ENCODE data around the gene MAP4K3.

Gene MAP4K3

DNA sequence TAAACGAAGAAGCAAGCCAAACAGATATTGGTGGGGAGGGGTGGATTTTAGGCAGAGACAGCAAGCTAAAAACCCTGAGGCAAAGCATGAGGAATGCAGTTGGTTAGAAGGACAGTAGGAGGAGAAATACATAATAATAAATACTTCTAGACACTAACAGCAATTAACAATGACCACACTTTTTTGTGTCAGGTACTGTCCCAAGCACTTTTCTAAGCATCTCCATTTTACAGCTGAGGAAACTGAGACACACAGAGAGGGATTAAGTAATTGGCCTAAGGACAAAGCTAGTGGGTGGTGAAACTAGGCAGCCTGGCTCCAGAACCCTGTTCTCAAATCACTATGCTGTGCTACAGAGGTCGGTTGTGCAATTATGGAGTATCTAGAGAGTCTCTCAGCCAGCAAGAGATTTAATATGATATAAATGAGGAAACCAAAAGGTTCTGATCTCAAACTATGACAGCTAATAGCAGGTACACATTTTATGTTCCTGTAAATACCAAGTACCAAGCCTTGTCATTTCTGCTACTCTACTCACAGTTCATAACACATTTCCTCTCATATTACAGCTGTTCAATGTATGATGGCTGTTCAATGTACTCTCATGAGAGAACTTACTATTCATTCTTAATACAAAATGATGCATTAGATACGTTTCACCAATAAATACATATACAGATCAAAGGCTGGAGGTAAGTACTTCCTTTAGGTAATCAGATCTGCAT is 5.3 kb downstream of the MAP4K3 start:
- H3K4me3 Mint-ChIP-seq, result no peak overlapping the region
- ATAC-seq (peak; percentile 63), DNase-seq (ENCODE audit: low spot score in 2 of 2) (no peak)

GRCh38 chr2:39429746-39430145 is 7.3 kb downstream of the MAP4K3 start:
- DNase-seq (ENCODE audit: low spot score in 2 of 2) (no peak), ATAC-seq (peak; percentile 77)
- Mint-ChIP-seq H3K4me3 (no peak overlapping the region), H3K36me3 (no peaks in the 10 kb centered on the region), H3K27ac (no peak overlapping the region), H3K9me3 (no peaks in the 10 kb centered on the region), H3K4me1 (peaks cover 43% of the 10 kb centered on the region)

More for the DNA sequence above, 5.3 kb downstream of the MAP4K3 start:
- Mint-ChIP-seq H3K4me1 (peaks cover 60% of the 10 kb centered on the region), H3K27ac (no peak overlapping the region), H3K9me3 (no peaks in the 10 kb centered on the region), H3K36me3 (no peaks in the 10 kb centered on the region)

GRCh38 chr2:39424951-39425350 is 12.1 kb downstream of the MAP4K3 start:
- H3K9me3 Mint-ChIP-seq, result no peaks in the 10 kb centered on the region
- no peak for DNase-seq (ENCODE audit: low spot score in 2 of 2)
- H3K4me3 Mint-ChIP-seq, result no peak overlapping the region
- H3K27ac Mint-ChIP-seq, result no peak overlapping the region
- no peaks in the 10 kb centered on the region for H3K36me3 Mint-ChIP-seq
- ATAC-seq, result no peak
- H3K4me1 Mint-ChIP-seq, result peaks cover 26% of the 10 kb centered on the region

DNA sequence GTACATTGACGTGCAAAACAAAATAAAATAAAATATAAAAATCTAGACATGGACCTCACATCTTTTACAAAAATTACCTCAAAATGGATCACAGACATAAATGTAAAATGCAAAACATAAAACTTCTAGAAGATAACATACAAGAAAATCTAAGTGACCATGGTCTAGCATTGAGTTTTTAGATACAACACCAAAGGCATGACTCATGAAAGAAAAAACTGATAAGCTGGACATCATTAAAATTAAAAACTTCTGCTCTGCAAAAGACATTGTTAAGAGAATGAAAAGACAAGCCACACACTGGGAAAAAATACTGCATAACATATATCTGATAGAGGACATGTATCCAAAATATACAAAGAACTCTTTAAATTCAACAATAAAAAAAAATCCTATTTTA is 14.4 kb downstream of the MAP4K3 start:
- Mint-ChIP-seq H3K4me3 (no peak overlapping the region), H3K36me3 (no peaks in the 10 kb centered on the region), H3K27ac (no peak overlapping the region), H3K9me3 (no peaks in the 10 kb centered on the region), H3K4me1 (peaks cover 28% of the 10 kb centered on the region)
- no peak for ATAC-seq
- DNase-seq (ENCODE audit: low spot score in 2 of 2), result no peak

DNA sequence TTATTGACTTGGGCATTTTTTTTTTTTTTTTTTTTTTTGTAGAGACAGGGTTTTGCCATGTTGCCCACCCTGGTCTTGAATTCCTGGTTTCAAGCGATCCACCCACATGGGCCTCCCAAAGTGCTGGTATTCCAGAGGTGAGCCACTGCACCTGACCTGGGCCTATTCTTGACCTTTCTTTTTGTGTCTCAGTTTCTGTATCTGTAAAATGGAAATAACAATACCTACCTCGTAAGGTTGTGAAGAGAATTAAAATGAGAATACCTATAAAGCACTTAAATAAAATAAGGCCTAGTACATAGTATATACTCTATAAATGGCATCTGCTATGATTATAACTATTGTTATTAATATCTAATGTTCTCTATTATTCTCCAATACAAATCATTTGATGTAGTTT is 15.7 kb downstream of the MAP4K3 start:
- Mint-ChIP-seq H3K9me3 (no peaks in the 10 kb centered on the region), H3K4me3 (no peak overlapping the region), H3K36me3 (no peaks in the 10 kb centered on the region), H3K4me1 (peaks cover 28% of the 10 kb centered on the region), H3K27ac (no peak overlapping the region)
- DNase-seq (ENCODE audit: low spot score in 2 of 2), result no peak
- no peak for ATAC-seq

DNA sequence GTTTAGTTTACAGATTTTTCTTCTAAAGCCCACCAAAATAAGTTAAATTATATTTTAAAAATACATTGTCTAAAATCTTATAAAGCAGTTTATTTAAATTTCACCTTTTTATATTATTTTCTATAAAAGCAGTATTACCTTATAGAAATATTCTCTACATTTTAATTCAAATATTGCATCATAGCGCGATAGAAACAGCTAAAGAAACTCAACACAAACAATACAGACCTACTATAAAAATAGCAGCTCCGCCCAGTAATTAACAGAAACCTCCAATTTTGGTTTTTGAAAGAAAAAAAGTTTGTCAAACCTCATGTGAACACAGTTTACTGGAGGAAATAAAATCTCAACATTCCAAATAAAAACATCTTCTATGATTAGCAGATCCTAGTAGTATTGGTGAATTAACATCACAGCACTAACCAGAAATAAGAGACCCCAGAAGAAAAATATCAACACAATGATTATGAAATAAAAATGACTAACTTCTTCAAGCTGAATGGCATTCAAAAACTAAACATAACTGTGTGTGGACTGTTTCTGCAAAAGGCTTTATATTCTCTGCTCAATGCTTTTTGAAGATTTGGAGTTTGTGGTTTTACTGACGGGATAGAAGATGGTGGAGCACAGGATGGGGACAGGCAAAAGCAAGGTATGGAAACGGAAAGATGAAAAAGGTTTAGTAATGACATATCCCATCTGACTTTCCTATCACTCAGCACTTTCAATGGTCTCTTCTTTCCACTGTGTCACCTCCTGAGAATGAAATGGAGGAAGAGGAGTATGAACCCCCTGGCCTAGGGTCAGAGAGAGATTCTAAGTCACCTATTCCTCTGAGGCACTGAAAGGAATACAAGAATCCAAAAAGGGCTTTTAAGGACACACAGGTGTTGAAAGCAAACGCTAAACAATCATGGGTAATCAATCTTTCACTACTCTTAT is 17.5 kb downstream of the MAP4K3 start:
- H3K36me3 Mint-ChIP-seq, result no peaks in the 10 kb centered on the region
- H3K9me3 Mint-ChIP-seq, result no peaks in the 10 kb centered on the region
- ATAC-seq, result no peak
- H3K4me1 Mint-ChIP-seq, result peaks cover 28% of the 10 kb centered on the region
- DNase-seq (ENCODE audit: low spot score in 2 of 2), result no peak
- no peak overlapping the region for H3K27ac Mint-ChIP-seq
- no peak overlapping the region for H3K4me3 Mint-ChIP-seq

GRCh38 chr2:39418491-39418890 is 18.6 kb downstream of the MAP4K3 start:
- ATAC-seq, result no peak
- H3K4me1 Mint-ChIP-seq, result peaks cover 25% of the 10 kb centered on the region
- no peak overlapping the region for H3K27ac Mint-ChIP-seq
- no peak overlapping the region for H3K4me3 Mint-ChIP-seq
- no peaks in the 10 kb centered on the region for H3K36me3 Mint-ChIP-seq
- no peaks in the 10 kb centered on the region for H3K9me3 Mint-ChIP-seq
- DNase-seq (ENCODE audit: low spot score in 2 of 2), result no peak

- Mint-ChIP-seq H3K4me1 (peaks cover 35% of the 10 kb centered on the region), H3K9me3 (no peaks in the 10 kb centered on the region), H3K27ac (no peak overlapping the region), H3K4me3 (no peak overlapping the region), H3K36me3 (no peaks in the 10 kb centered on the region)
- no peak for DNase-seq (ENCODE audit: low spot score in 2 of 2)
- ATAC-seq, result no peak
These were observed 20.9 kb downstream of the MAP4K3 start for GRCh38 chr2:39416140-39416539.

DNA sequence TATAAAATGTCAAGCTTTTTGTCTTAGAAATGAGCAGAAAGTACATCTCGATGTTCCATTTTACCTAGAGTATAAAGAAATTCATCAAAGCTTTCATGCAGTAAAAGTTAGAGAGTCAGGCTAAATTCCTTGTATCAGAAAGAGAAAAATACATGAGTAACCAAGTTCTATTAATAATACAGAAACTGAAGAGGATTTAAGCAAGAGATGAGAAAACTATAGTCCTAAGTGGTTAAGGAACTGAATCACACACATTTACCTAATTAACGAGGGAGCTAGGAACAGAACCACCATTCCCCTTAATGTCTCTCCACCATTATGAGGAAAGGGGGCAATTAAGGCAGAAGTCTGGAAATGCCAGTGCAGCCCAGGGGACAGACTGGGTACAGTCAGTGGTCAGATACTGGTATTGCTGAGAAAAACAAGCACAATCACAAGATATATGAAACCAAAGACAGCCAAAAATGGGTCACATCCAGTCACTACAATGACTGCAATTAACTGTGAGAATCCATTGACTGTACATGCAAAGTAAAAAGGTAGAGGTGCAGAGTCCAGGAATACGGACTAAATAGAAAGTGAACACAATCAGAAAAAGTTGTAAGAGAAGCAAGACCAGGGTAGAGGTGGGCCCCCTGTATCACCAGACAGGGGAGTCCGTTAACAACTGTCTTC is 23.9 kb downstream of the MAP4K3 start:
- ATAC-seq, result peak; percentile 64
- DNase-seq (ENCODE audit: low spot score in 2 of 2), result no peak

GRCh38 chr2:39411181-39411944 is 25.7 kb downstream of the MAP4K3 start:
- H3K27ac Mint-ChIP-seq, result no peak overlapping the region
- H3K4me1 Mint-ChIP-seq, result peaks cover 48% of the 10 kb centered on the region
- H3K4me3 Mint-ChIP-seq, result no peak overlapping the region
- H3K36me3 Mint-ChIP-seq, result no peaks in the 10 kb centered on the region
- DNase-seq (ENCODE audit: low spot score in 2 of 2) (no peak), ATAC-seq (peak; percentile 91)
- H3K9me3 Mint-ChIP-seq, result no peaks in the 10 kb centered on the region

More for the DNA sequence above, 23.9 kb downstream of the MAP4K3 start:
- Mint-ChIP-seq H3K4me3 (no peak overlapping the region), H3K4me1 (peaks cover 39% of the 10 kb centered on the region), H3K27ac (no peak overlapping the region), H3K9me3 (no peaks in the 10 kb centered on the region), H3K36me3 (no peaks in the 10 kb centered on the region)

DNA sequence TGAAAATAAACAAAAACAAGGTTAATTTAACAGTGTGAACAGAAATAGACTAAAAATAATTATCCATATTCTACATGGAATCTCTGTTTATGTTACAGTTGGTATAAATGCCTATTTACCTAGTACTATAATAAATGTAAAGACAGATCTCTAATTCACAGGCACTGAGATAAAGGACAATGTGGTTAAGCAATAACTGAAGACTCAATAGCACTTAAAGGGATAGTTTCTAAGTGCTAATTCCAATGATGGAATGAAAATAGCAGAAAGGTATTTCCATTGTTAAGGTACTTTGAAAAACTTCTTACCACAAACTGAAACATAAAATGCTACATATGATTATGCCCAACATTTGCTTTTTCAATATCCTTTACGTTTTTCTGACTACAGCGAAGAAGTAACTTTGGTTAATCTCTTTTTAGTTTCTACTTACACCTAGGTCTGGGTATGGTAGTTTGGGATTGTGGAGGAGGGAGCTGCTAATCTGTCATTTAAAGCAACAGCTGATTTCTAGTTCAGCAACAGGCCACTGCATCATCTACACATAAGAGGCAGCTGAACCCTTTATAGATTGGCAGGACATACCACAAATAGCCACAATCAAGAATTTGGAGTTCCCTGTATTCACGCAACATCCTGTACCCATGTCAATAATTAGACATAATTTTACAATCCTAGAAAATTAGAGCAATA is 27.2 kb downstream of the MAP4K3 start:
- DNase-seq (ENCODE audit: low spot score in 2 of 2) (no peak), ATAC-seq (no peak)
- Mint-ChIP-seq H3K9me3 (no peaks in the 10 kb centered on the region), H3K36me3 (no peaks in the 10 kb centered on the region), H3K27ac (no peak overlapping the region), H3K4me1 (peaks cover 64% of the 10 kb centered on the region), H3K4me3 (no peak overlapping the region)

- no peaks in the 10 kb centered on the region for H3K36me3 Mint-ChIP-seq
- H3K27ac Mint-ChIP-seq, result no peak overlapping the region
- no peak overlapping the region for H3K4me3 Mint-ChIP-seq
- H3K9me3 Mint-ChIP-seq, result no peaks in the 10 kb centered on the region
- peaks cover 74% of the 10 kb centered on the region for H3K4me1 Mint-ChIP-seq
- ATAC-seq (peak; percentile 36), DNase-seq (ENCODE audit: low spot score in 2 of 2) (no peak)
These were observed 28.5 kb downstream of the MAP4K3 start for GRCh38 chr2:39408351-39409136.

DNA sequence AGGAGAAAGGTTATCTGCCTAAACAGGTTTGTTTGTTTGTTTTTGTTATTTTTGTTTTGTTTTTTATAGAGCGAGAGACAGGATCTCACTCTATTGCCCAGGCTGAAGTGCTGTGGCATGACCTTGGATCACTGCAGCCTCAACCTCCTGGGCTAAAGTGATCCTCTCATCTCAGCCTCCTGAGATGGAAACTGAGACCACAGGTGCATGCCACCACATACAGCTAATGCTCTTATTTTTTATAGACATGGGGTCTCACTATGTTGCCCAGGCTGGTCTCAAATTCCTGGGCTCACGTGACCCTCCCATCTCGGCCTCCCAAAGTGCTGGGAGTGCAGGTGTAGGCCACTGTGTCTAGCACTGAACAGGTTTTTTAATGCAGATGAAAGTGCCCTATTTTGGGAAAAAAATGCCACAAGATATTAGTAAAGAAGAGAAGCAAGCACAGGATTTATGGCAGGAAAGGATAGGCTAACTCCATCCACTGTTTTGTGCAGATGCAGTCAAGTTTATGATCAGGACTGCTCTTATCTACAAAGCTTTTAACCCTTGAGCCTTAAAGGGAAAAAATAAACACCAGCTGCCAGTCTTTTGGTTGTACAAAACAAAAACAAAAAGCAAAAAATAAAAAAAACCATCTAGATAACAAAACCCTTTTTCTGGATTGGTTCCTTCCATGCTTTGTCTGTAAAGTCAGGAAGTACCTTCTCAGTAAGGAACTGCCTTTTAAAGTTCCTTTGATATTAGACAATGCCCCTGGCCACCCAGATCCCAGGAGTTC is 29.4 kb downstream of the MAP4K3 start:
- Mint-ChIP-seq H3K27ac (no peak overlapping the region), H3K4me3 (no peak overlapping the region), H3K36me3 (no peaks in the 10 kb centered on the region), H3K4me1 (peaks cover 73% of the 10 kb centered on the region), H3K9me3 (no peaks in the 10 kb centered on the region)
- ATAC-seq (no peak), DNase-seq (ENCODE audit: low spot score in 2 of 2) (no peak)
